ENCODE data around the gene APOA4.

APOA4 gene

DNA sequence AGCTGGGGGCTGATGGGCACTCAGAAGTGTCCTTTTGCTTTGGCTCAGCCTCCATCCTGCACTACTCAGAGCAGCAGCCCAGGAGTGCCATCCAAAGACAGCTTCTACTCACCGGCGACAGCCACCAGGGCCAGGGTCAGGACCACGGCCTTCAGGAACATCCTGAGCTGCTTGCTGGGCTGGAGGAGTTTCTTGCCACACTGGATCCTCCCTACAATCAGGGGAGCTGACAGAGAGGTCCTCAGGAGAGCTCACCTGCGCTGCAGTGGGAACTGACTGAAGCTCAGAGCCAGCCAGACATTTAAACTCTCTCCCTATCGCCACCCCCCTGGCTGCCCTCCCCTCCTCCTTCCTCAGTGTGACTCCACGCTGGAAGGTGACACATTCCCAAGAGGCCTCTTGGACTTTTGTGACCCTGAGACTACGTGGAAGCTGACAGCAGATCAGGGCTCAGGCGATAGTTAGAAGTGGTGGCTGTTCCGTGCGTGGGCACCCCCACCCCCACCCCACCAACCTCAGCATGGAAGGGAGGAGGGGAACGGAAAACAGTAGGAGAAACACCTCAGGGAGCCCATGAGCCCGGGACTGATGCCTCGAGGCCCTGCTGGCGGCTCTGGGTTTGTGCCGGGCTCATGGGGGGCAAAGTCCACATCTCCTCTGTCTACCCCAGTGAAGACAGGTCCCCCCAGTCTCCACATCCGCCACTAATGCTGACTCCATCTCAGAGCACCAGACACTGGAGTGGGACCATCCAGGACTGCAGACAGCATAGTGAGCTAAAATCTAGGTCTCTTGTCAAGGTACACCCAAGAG lies at the start of gene APOA4:
Gene APOA4 (minus strand): TSS at position 274 of the 813 bp plus-strand sequence. CDS start 113 bp downstream, at position 161.
- no peak for FAIRE-seq

DNA sequence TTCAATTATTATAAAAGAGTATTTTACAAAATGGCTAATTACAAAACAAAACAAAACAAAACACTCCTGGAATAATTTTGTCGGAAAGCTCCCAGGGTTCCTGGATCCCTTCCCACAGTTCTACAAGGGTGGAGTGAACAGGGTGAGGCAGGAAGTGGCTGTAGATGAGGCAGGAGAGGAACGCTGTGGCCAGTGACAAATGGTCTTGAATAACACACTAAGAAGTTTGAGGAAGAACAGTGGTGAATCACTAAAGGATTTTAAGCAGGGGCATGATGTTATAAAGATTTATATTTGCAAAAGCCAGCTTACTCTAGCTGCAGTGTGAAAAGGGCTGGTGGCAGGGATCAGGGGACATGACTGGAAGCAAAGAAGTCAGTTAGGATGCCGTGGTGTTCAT lies 48.1 kb upstream of the APOA4 start:
- no peak for FAIRE-seq

DNA sequence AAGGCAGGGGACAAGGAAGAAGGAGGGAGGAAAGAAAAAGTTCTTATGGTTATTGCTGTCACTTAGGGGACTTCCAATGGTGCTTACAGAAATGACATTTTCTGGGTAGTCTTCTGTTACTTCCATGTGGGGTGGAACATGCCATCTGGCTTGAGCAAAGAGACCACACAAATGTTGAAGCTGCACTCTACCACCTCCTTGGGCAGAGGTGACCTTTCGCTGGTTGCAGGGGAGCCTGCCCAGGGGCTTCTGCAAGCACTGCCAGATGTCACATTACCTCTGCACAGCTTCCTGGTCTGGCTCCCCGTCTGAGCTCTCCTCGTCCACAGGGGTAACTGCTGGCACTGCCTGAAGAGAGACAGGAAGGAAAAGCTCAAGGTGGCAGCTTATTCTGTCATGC lies 47.0 kb upstream of the APOA4 start:
- no peak for FAIRE-seq

DNA sequence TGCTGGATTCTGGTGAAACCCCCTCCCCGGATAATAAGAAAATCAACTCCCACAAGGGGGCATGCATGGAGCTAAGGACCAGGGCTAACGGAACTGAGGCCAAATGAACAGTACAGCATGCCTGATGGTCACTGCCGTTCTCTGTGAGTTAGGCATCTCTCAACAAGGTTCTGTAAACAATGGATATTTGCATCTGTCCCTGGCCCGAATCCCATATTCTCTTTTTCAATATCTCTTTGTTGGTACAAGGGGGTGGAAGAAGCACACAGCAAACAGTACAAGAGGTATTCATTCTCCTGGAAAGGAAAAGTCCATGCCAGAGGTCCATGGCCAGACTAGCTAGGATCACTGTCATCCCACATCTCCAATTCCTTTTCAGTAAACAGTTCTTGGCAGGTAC lies 46.5 kb upstream of the APOA4 start:
- FAIRE-seq: no peak

DNA sequence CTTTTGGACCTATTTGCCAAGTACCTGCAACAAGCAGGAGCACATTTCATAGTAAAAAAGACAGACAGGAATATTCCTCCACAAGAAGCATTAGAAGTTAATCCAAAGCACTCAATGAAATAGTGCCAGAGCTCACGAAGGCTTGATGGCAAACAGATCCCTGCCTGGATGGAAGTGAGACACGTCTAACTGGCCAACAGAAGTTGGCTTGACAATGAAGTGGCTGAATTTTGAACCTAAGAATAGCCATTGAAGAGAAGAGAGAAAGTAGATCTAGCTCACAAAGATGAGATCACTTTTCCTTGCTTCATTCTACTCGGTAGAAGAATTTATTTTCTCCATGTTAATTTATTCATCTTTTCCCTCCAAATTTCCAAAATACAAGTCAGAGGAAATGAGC lies 45.0 kb upstream of the APOA4 start:
- no peak for FAIRE-seq

DNA sequence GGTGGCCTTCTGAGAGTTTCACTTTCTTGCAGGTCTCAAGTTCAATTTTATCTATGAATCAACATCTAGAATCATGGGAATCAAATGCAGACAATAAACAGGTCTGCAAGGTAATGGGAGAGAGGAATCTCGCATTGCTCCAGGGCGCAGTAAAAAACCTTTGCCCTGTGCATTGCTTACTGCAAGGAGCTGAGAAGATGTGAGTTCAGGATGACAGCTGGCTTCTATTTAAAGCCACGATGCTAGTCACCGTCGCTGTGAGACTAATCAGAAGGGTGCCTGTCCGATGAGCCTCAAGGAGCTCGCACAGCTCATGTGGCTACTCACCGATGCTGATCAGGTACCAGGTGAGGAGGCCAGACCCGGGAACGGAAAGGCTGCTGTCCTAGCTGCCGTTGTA lies 44.5 kb upstream of the APOA4 start:
- no peak for FAIRE-seq

DNA sequence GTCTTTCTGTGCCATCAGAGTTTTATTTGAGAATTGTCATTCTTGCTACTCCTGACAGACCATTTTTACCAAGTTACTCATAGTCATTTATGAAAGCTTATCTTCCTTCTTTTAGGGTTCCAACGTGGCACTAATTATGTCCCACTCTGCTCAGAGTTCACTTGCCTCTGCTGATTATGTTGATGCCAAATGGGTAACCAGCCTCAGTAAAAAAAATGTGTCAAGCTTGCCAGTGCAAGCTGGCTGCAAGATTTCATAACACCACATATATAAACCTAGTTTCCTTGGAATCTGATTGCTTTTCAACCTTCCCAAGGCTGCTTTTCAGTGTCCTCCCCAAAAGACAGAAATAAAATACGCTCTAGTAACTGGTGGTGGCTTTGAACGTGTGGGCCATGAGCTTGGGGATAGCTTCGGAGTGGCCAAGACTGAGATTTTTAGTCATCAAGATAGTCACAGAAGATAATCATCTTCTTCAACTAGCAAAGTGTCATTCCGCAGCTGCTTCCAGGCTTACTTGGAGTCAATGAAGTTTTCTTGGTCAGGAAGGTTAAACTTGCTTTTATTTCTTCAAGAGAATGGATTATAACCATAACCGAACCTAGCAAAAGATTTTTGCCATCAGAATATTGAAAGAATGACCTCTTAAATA lies 43.8 kb upstream of the APOA4 start:
- FAIRE-seq: no peak

DNA sequence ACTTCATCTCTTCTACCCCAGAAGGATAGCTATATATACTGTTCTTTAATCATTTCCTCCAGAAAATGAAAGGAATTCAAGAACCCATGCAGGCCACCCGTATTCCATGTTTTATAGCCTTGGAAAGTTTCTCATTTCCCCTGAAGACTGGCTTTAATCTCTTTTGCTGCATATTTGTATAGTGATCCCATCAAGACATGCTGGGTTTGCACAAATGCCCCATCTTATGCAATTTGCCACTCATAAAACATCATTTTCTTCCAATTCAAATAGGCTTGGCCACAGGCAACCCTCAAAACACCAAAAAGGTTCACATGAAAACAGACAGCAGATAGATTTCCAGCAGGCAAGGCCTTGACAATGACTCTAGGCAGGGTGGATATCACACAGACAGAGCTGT lies 42.6 kb upstream of the APOA4 start:
- no peak for FAIRE-seq

DNA sequence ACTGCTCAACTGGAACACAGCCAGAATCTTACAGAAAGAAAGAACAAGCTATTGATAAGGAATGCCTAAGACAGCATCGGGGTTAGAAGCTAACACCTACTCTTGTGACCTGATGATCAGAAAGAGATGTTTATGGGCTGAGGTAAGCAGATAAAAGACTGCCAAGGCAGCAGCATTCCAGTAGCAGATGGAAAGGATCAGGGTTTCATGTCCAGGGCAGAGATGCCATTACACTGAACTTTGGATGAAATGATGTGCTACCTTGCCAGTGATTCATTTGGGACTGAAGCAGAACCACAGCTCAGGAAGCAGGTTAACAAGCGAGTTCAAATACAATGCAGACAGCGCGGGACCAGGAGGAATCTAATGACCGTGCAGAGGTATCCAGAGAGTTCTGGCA lies 41.4 kb upstream of the APOA4 start:
- no peak for FAIRE-seq

DNA sequence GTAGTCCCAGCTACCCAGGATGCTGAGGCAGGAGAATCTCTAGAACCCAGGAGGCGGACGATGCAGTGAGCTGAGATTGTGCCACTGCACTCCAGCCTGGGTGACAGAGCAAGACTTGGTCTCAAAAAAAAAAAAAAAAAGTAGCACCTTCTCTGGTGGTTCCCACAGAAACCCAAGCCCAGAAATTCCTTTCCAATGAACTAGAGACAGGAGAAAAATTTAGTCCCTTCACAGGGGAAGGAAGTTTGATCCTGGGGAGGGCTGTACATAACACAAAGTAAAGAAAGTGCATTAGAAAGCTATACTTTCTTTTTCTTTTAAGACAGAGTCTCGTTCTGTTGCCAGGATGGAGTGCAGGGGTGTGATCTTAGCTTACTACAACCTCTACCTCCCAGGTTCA lies 39.8 kb upstream of the APOA4 start:
- no peak for FAIRE-seq

DNA sequence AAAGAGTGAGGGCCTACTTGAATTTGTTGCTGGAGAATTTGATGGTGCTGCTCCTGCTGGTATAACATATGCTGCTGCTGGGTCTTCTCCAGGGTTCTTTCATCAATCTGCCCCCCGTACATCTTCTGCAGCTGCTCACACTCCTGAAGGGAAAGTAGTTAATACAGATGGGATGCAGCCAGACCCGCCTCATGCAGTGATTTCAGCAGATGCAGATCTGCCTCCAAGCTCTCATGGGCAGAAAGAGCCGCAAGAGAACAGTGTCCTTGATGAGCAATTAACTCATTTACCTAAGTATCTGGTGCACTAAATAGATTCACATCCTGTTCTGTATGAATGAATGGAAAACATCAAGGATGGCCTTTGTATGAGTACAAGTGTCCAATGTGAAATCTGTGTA lies 39.1 kb upstream of the APOA4 start:
- FAIRE-seq: no peak

DNA sequence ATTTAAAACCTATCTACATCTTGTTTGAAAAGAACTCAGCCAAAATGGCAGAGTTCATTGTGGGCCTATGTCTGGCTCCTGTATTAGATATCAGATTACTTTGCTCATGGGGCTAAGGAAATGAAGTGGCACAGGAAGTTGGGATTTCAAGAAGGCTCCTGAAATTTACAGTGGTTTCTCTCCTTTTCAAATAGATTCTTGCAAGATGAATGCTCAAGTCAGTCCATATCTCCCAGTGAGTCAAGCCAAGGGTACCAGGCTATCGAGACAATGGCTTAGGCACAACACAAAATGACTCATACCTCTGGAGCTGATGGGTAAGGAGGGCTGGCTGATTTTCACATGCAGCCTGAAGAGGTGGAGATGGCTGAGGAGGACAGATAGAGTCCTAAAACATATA lies 38.4 kb upstream of the APOA4 start:
- no peak for FAIRE-seq

DNA sequence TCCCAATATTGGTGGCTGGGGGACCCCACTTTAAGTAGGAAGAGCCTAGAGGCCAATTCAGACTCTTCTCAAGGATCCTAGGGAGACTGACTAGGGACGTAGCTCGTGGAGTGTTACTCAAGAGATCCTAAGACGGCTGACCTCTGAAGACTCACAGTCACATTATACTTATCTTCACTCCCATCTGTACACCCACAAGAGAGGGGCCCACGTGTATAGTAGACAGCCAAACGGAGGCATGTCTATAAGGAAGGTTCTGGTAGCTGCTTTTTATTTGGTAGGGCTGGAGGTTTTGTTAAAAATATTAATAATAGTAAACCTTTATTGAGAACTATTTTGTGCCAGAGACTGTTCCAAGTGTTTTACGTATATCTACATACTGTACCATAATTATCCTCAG lies 37.2 kb upstream of the APOA4 start:
- FAIRE-seq: no peak

DNA sequence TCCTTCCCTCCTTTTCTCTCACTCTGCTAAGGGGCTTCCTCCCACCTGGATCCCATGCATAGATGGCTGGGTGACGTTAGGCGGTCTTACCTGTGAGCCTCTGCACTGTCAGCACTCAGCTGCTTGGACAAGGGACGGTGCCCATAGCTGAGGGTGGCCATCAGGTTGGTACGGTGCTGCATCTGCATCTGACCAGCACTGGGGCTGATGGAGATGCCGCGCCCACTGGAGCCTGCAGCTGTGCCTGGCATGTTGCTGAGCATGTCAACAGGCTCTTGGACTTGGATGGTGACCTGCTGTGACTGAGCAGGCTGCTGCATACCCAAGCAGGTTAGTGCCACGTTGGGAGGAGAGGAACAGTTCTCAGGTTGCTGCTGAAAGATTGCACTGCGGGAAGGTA lies 36.1 kb upstream of the APOA4 start:
- no peak for FAIRE-seq

DNA sequence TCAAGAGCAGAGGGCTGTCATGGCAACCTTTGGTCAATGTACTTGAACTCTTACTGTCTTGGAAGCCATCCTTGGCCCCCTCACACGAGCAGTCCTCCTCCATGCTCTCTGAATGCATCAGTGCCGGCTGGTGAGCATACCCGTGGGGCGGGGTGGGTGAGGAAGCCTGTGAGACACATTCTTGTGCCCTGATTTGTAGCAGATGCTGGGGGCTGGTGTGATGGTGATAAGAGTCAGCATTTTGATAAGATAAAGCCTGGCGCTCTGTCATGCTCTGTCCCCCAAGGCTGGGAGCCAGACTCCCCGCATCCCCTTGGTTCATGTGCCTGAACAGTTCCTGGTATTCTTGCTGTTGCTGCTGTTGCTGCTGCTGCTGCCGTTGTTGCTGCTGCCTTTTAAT lies 34.8 kb upstream of the APOA4 start:
- FAIRE-seq: no peak

DNA sequence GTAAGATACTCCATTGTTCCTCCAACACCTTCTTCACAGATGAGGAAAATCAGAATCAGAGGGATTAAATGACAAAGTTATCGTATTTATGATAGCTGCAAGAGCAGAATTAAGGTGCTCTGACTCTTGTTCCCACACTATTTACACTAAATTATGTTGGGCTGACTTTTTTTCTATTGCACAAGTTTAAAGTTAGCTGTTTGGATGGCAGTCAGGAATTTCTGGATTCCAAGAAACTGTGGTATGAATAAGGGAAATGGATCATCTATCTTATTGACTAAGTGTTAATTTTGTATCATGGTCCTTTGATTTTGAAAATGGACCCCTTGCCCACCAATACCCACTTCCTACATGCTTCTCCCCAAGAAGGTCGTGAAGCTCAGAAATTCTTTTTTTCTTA lies 34.2 kb upstream of the APOA4 start:
- no peak for FAIRE-seq

DNA sequence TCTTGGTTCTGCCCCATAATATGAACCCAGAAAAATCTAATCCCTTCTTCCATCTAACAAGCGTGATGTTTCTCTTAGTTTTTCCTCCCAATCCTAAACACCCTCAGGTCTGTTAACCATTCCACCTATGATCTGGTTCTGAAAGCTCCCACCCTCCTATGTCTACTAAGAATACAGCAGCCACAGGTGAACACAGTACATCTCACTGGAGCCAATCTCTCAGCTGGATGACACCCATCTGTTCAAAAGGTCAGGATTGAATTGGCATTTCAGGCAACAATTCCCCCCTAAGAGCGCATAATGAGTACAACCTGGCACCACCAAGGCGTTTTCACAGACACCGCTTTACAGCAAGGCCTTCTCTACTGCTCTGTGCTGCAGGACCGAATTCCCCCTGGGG lies 33.3 kb upstream of the APOA4 start:
- no peak for FAIRE-seq

DNA sequence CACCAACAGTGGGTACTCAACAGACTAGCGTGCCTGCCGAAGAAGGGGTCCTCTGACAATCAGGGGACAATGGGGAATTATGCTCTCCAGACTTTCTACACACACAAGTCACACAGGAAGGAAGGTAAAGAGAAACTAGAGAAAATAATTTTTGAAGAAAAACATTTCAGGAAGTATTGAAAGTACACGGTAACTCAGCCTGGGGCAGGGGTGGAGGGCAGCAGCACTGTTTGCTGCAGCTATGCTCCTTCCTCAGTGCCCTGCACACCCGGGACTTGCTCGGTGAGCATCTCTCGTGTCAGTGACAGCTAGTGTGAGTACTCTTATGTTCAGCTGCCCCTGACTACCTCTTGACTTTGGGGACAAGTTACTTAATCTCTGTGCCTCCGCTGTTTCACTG lies 32.3 kb upstream of the APOA4 start:
- no peak for FAIRE-seq

DNA sequence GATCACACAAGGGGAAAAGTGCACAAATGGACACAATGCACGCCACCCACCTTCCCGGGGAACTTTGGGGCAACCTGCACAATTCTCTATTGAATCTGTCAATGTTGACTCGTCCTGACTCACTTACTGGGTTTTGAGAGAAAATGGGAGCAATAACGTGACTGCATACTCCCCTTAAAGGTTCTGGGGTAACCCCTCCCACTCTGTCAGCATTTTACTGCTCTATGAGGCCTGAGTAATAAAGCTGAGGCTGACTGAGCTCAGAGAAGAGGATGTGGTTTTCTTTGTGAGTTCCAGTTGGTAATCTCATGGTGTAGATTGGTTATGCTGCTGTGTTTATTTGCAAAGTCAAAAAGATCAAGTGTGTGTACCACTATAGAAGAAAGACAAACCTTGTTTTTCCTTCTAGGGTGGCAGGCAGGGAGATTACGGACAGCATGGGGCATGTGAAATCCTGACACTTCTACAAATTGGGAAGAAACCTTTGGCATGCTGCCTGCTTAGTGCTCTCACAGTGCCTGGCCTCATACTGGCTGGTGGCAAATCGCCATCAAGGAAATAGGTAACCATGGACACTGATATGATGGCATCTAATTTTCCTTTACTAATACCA lies 30.5 kb upstream of the APOA4 start:
- no peak for FAIRE-seq

DNA sequence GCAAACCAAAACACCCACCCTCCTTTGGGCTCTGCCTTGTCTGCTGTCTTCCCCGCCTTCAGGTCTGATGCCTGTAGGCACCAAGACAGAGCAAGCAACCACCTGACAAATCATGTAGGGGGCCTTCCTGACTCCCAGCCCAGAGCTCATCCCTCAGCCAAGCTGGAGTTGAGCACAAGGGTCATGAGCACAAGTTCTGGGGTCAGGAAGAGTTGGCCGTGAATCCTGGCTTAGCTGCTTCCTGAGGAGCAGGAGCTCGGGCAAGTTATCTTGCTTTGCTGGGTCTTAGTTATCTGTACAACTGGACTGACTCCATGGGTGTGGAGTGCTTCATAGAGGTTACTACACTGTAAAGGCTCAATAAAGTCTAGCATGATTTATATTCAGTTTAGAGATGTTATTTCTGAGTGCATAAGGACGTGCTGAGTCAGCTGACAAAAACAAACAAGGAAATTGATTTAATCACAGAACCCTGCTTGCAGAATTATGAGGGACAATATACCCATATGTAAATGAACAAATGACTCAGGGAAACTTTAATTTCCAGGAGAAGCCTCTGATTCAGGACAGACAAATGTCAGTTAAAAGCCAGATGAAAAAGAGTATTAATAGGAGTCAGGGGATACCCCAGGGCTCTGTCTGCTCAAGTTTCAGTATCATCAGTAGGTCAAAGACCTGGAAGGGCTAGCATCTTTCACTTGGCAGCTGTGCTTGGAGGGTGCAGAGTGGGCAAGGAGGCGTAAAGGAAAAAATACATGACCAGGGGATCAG lies 29.3 kb upstream of the APOA4 start:
- no peak for FAIRE-seq

DNA sequence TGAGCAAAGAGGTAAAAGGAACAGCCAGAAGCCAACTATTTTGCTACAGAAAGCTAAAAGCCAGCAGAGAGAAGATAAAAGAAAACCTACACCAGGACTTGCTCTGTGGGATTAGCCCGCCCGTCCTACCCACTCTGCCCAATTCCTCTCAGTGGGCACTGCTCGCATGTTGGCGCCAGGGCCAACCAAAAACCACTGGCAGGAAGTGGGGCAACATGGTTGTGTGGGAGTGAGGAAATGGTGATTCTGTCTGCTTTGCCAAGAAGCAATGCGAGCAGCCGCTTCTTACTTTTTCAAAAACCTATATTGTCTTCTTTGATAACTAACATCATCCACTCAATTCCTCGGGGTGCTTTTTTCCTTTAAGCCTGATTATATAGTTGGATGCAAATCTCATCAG lies 28.5 kb upstream of the APOA4 start:
- no peak for FAIRE-seq

DNA sequence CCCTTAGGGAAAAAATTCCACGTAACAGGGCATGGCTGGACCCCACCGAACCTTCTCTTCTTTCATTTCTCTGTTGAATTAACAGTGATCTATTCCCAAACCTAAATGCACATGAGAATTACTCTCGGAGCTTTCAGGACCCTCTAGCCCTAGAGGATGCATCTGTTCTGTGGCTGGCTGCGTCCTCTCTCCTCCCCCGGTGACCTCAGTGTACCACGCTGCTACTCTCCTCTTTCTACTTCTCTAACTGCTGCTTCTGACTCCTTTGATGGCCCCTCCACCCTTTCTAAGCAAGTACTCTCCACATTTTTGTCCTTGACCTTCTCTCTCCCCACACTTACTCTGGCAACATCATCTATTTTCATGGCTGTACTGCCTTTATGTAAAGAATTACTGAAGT lies 26.4 kb upstream of the APOA4 start:
- no peak for FAIRE-seq

DNA sequence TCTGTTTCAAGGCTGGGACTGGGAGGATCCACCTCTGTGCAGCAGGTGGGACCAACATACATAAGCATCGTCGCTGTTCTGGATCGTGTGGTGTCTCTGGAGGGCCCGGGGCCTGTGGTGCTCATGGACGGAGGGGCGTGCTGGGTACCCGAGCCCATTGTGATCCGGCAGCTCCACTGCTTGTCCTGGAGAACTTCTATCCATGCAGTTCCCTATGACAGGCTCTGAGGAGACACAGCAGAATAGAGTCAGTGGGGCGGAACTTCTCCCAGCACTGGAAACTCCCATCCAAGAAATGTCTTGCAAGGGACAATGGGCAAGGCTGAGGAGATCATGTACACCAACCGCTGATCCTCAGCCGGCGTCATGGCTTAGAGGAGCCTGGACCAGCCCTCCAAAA lies 26.0 kb upstream of the APOA4 start:
- FAIRE-seq: no peak

DNA sequence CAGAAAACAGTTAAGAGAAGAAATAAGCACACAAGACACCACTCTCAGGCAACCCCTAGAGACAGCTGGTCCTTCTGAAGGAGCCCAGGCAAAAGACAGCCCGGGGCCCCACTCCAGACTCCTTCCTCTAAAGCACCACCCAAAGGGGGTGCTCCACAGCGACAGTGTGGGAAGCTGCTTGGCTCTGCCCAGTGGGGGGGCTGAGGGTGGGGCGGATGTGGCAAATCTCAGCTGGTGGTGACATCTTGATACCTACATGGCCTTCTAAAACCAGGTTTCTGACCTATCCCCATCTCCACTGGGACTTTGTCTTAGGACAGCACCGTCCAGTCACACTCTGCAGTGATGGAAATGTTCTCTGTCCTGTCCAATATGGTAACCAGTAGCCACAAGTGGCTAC lies 24.5 kb upstream of the APOA4 start:
- FAIRE-seq: no peak
